NCI-H146 (cell line): ENCODE data around the gene TBC1D21.
A peak's percentile ranks its signal among the peaks of the same experiment; 100 is the strongest.

Source experiments
- DNase-seq: peaks from one replicate; lab custom pipeline; 2025; lab: John Stamatoyannopoulos, UW

The TBC1D21 gene

GRCh38 chr15:73908822-73909122 is 35.4 kb downstream of the TBC1D21 start:
- no peak for DNase-seq

- no peak for DNase-seq
These were observed 36.3 kb downstream of the TBC1D21 start for GRCh38 chr15:73909651-73910050.

GRCh38 chr15:73910522-73911303 is 37.3 kb downstream of the TBC1D21 start:
- DNase-seq, result no peak

- no peak for DNase-seq
These were observed 38.7 kb downstream of the TBC1D21 start for GRCh38 chr15:73912030-73912596.

- no peak for DNase-seq
These were observed 40.8 kb downstream of the TBC1D21 start for GRCh38 chr15:73914145-73914544.

- DNase-seq, result peak; percentile 38
These were observed 41.7 kb downstream of the TBC1D21 start for GRCh38 chr15:73915082-73915481.

- DNase-seq, result no peak
These were observed 45.4 kb downstream of the TBC1D21 start for GRCh38 chr15:73918784-73919183.

GRCh38 chr15:73919706-73920105 is 46.3 kb downstream of the TBC1D21 start:
- DNase-seq, result no peak

GRCh38 chr15:73921254-73921925 is 48.0 kb downstream of the TBC1D21 start:
- DNase-seq, result no peak

- no peak for DNase-seq
These were observed 49.1 kb downstream of the TBC1D21 start for GRCh38 chr15:73922186-73923151.

- no peak for DNase-seq
These were observed 49.8 kb downstream of the TBC1D21 start for GRCh38 chr15:73923156-73923487.

- DNase-seq, result no peak
These were observed 50.3 kb downstream of the TBC1D21 start for GRCh38 chr15:73923488-73924164.

GRCh38 chr15:73924171-73924921 is 51.0 kb downstream of the TBC1D21 start:
- DNase-seq, result peak; percentile 15

- no peak for DNase-seq
These were observed 52.5 kb downstream of the TBC1D21 start for GRCh38 chr15:73925848-73926218.

- peak; percentile 66 for DNase-seq
These were observed 53.0 kb downstream of the TBC1D21 start, which contains the start of gene LOXL1 for GRCh38 chr15:73926219-73927002. Gene LOXL1, plus strand, starts transcription at chr15:73926462. Its CDS starts 322 bp downstream, at chr15:73926784.

GRCh38 chr15:73927003-73927475 is 53.7 kb downstream of the TBC1D21 start:
- DNase-seq, result peak; percentile 70

GRCh38 chr15:73927476-73928240 is 54.3 kb downstream of the TBC1D21 start:
- DNase-seq, result peak; percentile 60

GRCh38 chr15:73928241-73928579 is 54.8 kb downstream of the TBC1D21 start:
- peak; percentile 10 for DNase-seq

GRCh38 chr15:73928971-73929627 is 55.7 kb downstream of the TBC1D21 start:
- no peak for DNase-seq
